K562 (cell line): ENCODE measurements around the gene EXOC2. TPM values are rescaled to one million over a fixed set of nuclear protein-coding genes. Genes with fewer than 3 reads are reported as not detected.
A peak's percentile ranks its signal among the peaks of the same experiment; 100 is the strongest.

ENCODE experiments used
- E2F8 ChIP-seq: fragments of 450-650 bp; IDR thresholded peaks from 2 replicates; pipeline ENCODE4 v1.7.1; 2018; ENCODE audit warnings: mild to moderate bottlenecking, low read depth; ENCODE audit not compliant: partially characterized antibody
- ZBTB11 ChIP-seq, 3 experiments: fragments of 200-800 bp in 1 of 3; fragments of 250-450 bp in 1 of 3; fragments of 450-650 bp in 1 of 3; sonication (Bioruptor Pico) in 1 of 3; sonication (Bioruptor generic) in 1 of 3; formaldehyde crosslinking in 1 of 3; IDR thresholded peaks; 2 replicates each; pipeline versions ENCODE4 v1.6.1 to v1.8.0; 2016 to 2022; ENCODE audit warnings: mild to moderate bottlenecking in 2 of 3, missing genetic modification characterization in 2 of 3, missing compliant biosample characterization in 1 of 3, moderate library complexity in 1 of 3
- ZBTB2 ChIP-seq: fragments of 450-650 bp; IDR thresholded peaks from 2 replicates; pipeline ENCODE4 v1.6.1; 2016; ENCODE audit warnings: antibody characterized with exemption
- ZNF431 ChIP-seq: sonication (generic); formaldehyde crosslinking; IDR thresholded peaks from 2 replicates; pipeline ENCODE4 v1.8.0; 2022; ENCODE audit warnings: mild to moderate bottlenecking, missing genetic modification reagents
- polyA plus RNA-seq, 8 experiments: library from polyadenylated mRNA; depleted of rRNA in 4 of 8; stranded (reverse) in 5 of 8; unstranded in 3 of 8; fragments of >200 nt; fragmentation: Nextera tagmentation in 2 of 8; fragmentation: Illumina TruSeq in 1 of 8; extraction: Ambion mirVana in 2 of 8; extraction: Trizol in 1 of 8; gene quantifications; 2 replicates each; pipeline versions ENCODE4 v1.2.1 to v1.2.3, GENCODE V29; 2011 to 2014; ENCODE audit warnings: inconsistent platforms in 1 of 8, missing spikeins in 1 of 8
- total RNA-seq, 7 experiments: library from RNA; depleted of rRNA in 6 of 7; stranded (reverse); fragments of >200 nt in 6 of 7; fragmentation: Illumina TruSeq in 2 of 7; extraction: Trizol in 2 of 7; gene quantifications; 2 replicates each; pipeline versions ENCODE4 v1.2.1 to v1.2.3, GENCODE V29; 2011 to 2021; ENCODE audit warnings: low replicate concordance in 1 of 7
- TF ChIP-seq, protein P1 (sequence below), 2 experiments: fragments of 450-650 bp in 1 of 2; sonication (generic) in 1 of 2; formaldehyde crosslinking in 1 of 2; IDR thresholded peaks; 2 replicates each; pipeline versions ENCODE4 v1.7.1 to v1.9.0; 2016 to 2022; ENCODE audit warnings: inconsistent platforms in 1 of 2, mild to moderate bottlenecking in 1 of 2, missing genetic modification reagents in 1 of 2

Gene EXOC2
- total and polyA plus RNA-seq, 9 of the 15 experiments (the other 6 are each of a cell fraction or from before 2014, with no cell fraction given), result 12.2 to 30.2 (median 24.2) TPM

DNA sequence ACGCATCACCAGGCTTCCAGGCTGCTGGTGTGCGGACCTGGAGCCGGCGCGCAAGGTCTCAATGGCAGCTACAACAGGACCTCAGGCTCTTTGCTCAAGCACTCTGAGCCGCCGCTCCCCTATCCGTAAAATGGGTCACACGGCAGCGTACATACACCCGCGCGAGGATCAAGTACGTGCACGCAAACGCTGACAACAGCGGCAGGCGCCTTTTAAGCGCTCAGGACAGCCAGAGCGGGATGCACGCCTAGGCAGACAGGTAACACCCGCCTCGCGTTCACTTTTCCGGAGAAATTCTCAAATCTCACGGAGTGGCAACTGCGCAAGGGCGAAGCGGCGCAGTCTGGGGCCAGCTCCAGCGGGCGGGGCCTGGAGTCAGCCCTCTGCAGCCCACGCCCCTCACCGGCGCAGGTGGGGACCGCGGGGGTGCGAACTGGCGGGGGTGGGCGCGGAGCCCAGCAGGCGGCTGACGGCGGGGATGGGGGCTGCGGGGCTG is 535 bp downstream of the EXOC2 start (continued):
- TF ChIP-seq, protein P1, sequence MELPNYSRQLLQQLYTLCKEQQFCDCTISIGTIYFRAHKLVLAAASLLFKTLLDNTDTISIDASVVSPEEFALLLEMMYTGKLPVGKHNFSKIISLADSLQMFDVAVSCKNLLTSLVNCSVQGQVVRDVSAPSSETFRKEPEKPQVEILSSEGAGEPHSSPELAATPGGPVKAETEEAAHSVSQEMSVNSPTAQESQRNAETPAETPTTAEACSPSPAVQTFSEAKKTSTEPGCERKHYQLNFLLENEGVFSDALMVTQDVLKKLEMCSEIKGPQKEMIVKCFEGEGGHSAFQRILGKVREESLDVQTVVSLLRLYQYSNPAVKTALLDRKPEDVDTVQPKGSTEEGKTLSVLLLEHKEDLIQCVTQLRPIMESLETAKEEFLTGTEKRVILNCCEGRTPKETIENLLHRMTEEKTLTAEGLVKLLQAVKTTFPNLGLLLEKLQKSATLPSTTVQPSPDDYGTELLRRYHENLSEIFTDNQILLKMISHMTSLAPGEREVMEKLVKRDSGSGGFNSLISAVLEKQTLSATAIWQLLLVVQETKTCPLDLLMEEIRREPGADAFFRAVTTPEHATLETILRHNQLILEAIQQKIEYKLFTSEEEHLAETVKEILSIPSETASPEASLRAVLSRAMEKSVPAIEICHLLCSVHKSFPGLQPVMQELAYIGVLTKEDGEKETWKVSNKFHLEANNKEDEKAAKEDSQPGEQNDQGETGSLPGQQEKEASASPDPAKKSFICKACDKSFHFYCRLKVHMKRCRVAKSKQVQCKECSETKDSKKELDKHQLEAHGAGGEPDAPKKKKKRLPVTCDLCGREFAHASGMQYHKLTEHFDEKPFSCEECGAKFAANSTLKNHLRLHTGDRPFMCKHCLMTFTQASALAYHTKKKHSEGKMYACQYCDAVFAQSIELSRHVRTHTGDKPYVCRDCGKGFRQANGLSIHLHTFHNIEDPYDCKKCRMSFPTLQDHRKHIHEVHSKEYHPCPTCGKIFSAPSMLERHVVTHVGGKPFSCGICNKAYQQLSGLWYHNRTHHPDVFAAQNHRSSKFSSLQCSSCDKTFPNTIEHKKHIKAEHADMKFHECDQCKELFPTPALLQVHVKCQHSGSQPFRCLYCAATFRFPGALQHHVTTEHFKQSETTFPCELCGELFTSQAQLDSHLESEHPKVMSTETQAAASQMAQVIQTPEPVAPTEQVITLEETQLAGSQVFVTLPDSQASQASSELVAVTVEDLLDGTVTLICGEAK (IDR thresholded peaks at IDR 0.05), result no peak
- TF ChIP-seq, protein P1 (CRISPR knock-in tag; IDR thresholded peaks at IDR 0.05), result no peak
- peak; percentile 70; the same call in 1 of the 2 replicates for TF ChIP-seq ZBTB2
- no peak for TF ChIP-seq ZNF431 (CRISPR knock-in tag)
- TF ChIP-seq E2F8, result no peak
- TF ChIP-seq ZBTB11 (CRISPR knock-in tag; IDR thresholded peaks at IDR 0.05), result no peak
